OCI-LY3 (cell line): Measurements from ENCODE around the gene QPCT.

ENCODE experiments used
- CTCF ChIP-seq: fragments of 200-600, 300-600 bp; sonication (generic); IDR thresholded peaks from 2 replicates; pipeline ENCODE4 v1.5.1; 2014; ENCODE audit warnings: antibody characterized with exemption, low read length, low read depth
- EZH2phosphoT487 ChIP-seq: fragments of 200-600 bp; shearing (Covaris generic); IDR thresholded peaks from 2 replicates; pipeline ENCODE4 v1.6.1; 2018; ENCODE audit warnings: antibody characterized with exemption, mixed run types, low read depth

- no peak for TF ChIP-seq CTCF
- no peak for TF ChIP-seq EZH2phosphoT487
These were observed 43.0 kb upstream of the QPCT start for GRCh38 chr2:37301408-37301807.
